Lung (tissue), 12 donors: ENCODE results near the gene TXNRD3. TPM values are rescaled to one million over a fixed set of nuclear protein-coding genes. Genes with fewer than 3 reads are reported as not detected.
"Not testable (repeated sequence)": the region's sequence is repeated elsewhere in the genome, so short reads cannot be mapped to it uniquely, and the experiment has no call there.

ENCODE experiments used
- ATAC-seq: fragments of 200-7000 bp; cut with Tn5 transposase; one replicate; pipeline ENCODE4 v1.9.1; 2020; ENCODE audit warnings: moderate number of reproducible peaks; ENCODE audit not compliant: insufficient read depth, low FRiP score
- DNase-seq, 3 donors: peaks; one replicate each; pipeline ENCODE4 v3.0.0-alpha.2; 2013 to 2017
- H3K27ac ChIP-seq, 2 donors: one replicate each; pipeline ENCODE4 v1.5.1; 2013; ENCODE audit warnings: mild to moderate bottlenecking in 2 of 2, moderate library complexity in 2 of 2, control low read depth in 1 of 2, inconsistent platforms in 1 of 2, low read depth in 1 of 2, low read length in 1 of 2
- H3K27me3 ChIP-seq, 3 donors: one replicate each; pipeline ENCODE4 v1.5.1; 2013; ENCODE audit warnings: low read length in 2 of 3; ENCODE audit not compliant: control insufficient read depth in 3 of 3, insufficient read depth in 3 of 3
- H3K36me3 ChIP-seq, 4 donors: one replicate each; pipeline ENCODE4 v1.5.1; 2013; ENCODE audit warnings: low read length in 4 of 4, mild to moderate bottlenecking in 1 of 4, moderate library complexity in 1 of 4; ENCODE audit not compliant: control insufficient read depth in 4 of 4, insufficient read depth in 4 of 4
- H3K4me1 ChIP-seq, 5 donors: one replicate each; pipeline ENCODE4 v1.5.1; 2013; ENCODE audit warnings: low read length in 5 of 5, mild to moderate bottlenecking in 2 of 5, moderate library complexity in 1 of 5; ENCODE audit not compliant: control insufficient read depth in 5 of 5, insufficient read depth in 5 of 5
- H3K4me3 ChIP-seq: one replicate; pipeline ENCODE4 v1.5.1; 2013; ENCODE audit warnings: mild to moderate bottlenecking, control low read depth, moderate library complexity
- H3K9ac ChIP-seq, 2 donors: one replicate each; pipeline ENCODE4 v1.5.1; 2013; ENCODE audit warnings: low read length in 2 of 2, control low read depth in 1 of 2; ENCODE audit not compliant: insufficient read depth in 1 of 2
- H3K9me3 ChIP-seq, 4 donors: one replicate each; pipeline ENCODE4 v1.5.1; 2013; ENCODE audit warnings: low read length in 3 of 4, mild to moderate bottlenecking in 1 of 4, moderate library complexity in 1 of 4; ENCODE audit not compliant: control insufficient read depth in 4 of 4, insufficient read depth in 3 of 4
- CTCF ChIP-seq: IDR thresholded peaks from 2 replicates; pipeline ENCODE4 v1.5.1; 2012; ENCODE audit warnings: mild to moderate bottlenecking; ENCODE audit errors: control extremely low read depth, extremely low read depth
- WGBS, 2 donors: extraction: QIAGEN DNeasy Blood & Tissue Kit; methylation state at CpG; one replicate each; pipeline ENCODE4 v1.1.7; 2013; 5-methylcytosine and 5-hydroxymethylcytosine counted together
- polyA plus RNA-seq, 2 donors: library from polyadenylated mRNA; stranded (reverse); fragments of 200-250 nt; gene quantifications; one replicate each; pipeline ENCODE4 v1.2.1, GENCODE V29; 2013
- total RNA-seq, 2 donors: library from RNA; depleted of rRNA in 1 of 2; stranded (reverse); fragments of >200 nt in 1 of 2; gene quantifications; one replicate each; pipeline ENCODE4 v1.2.1, GENCODE V29; 2014 to 2021
- donor health status: control.
- donor health status: control.
- donor health status: Bipolar disorder and iron deficiency.
- donor health status: healthy.
- donor health status: DM: yes; HTN: yes; CAD: no.

The TXNRD3 gene
- total and polyA plus RNA-seq, 4 donors: 6.3 to 17.0 (median 10.4) TPM

GRCh38 chr3:126634803-126635202 is 20.1 kb downstream of the TXNRD3 start:
- Histone ChIP-seq H3K27ac (no peak overlapping the region), H3K9me3 (no peaks in the 10 kb centered on the region), H3K27me3 (no peaks in the 10 kb centered on the region), H3K4me3 (no peak overlapping the region), H3K9ac (no peak overlapping the region), H3K36me3 (peaks cover 0 to 17% (median 11%) of the 10 kb centered on the region in 4 donors), H3K4me1 (peaks cover 0 to 4% (median 0%) of the 10 kb centered on the region in 5 donors)
- DNase-seq (no peak), ATAC-seq (no peak)
- no peak for TF ChIP-seq CTCF
- 71 to 83% methylated on average over 5 of the region's 5 CpGs for WGBS, 2 donors

GRCh38 chr3:126630020-126630419 is 24.9 kb downstream of the TXNRD3 start:
- Histone ChIP-seq H3K4me3 (no peak overlapping the region), H3K9ac (no peak overlapping the region), H3K9me3 (no peaks in the 10 kb centered on the region), H3K4me1 (no peaks in the 10 kb centered on the region), H3K27me3 (no peaks in the 10 kb centered on the region), H3K36me3 (peaks cover 0 to 18% (median 6%) of the 10 kb centered on the region in 4 donors), H3K27ac (no peak overlapping the region)
- ATAC-seq (no peak), DNase-seq (no peak)
- no peak for TF ChIP-seq CTCF
- WGBS, 2 donors: 78 to 85% methylated on average over 2 of the region's 2 CpGs

GRCh38 chr3:126625735-126626134 is 29.2 kb downstream of the TXNRD3 start:
- peaks cover 0 to 18% (median 4%) of the 10 kb centered on the region in 4 donors for H3K36me3 ChIP-seq
- not testable (repeated sequence) for H3K9ac ChIP-seq
- 39 to 69% methylated on average over 3 of the region's 3 CpGs for WGBS, 2 donors

GRCh38 chr3:126622694-126623093 is 32.2 kb downstream of the TXNRD3 start:
- Histone ChIP-seq H3K4me1 (no peaks in the 10 kb centered on the region), H3K9me3 (no peaks in the 10 kb centered on the region), H3K27ac (no peak overlapping the region), H3K36me3 (peaks cover 0 to 11% (median under 1%) of the 10 kb centered on the region in 4 donors), H3K27me3 (no peaks in the 10 kb centered on the region), H3K4me3 (no peak overlapping the region), H3K9ac (no peak overlapping the region)
- no peak for ATAC-seq
- DNase-seq: no peak
- WGBS, 2 donors: 96 to 100% methylated on average over 1 of the region's 1 CpG
- TF ChIP-seq CTCF: no peak

More at GRCh38 chr3:126625735-126626134, 29.2 kb downstream of the TXNRD3 start:
- ATAC-seq, H3K4me1 ChIP-seq, H3K4me3 ChIP-seq, H3K27me3 ChIP-seq, DNase-seq, H3K27ac ChIP-seq, H3K9me3 ChIP-seq: not testable (repeated sequence)
